Upper lobe of left lung (tissue), 4 donors: ENCODE results near the gene TCF7L2.

Experiments
- CTCF ChIP-seq, 6 experiments: fragments of 450-650 bp in 4 of 6; fragments of 200-600 bp in 2 of 6; sonication (generic) in 2 of 6; IDR thresholded peaks; one replicate each; pipeline ENCODE4 v1.5.1; 2016 to 2019; ENCODE audit warnings: antibody characterized with exemption in 6 of 6
- EP300 ChIP-seq, 4 donors: sonication (generic); formaldehyde crosslinking; IDR thresholded peaks; one replicate each; pipeline ENCODE4 v1.5.1; 2017; ENCODE audit warnings: antibody characterized with exemption in 4 of 4, control low read depth in 2 of 4
- POLR2A ChIP-seq, 4 donors: fragments of 450-650 bp; IDR thresholded peaks; one replicate each; pipeline ENCODE4 v1.5.1; 2016 to 2017; ENCODE audit warnings: antibody characterized with exemption in 4 of 4, mild to moderate bottlenecking in 2 of 4
- POLR2AphosphoS5 ChIP-seq, 2 donors: sonication (generic); formaldehyde crosslinking; IDR thresholded peaks; one replicate each; pipeline ENCODE4 v1.5.1; 2017; ENCODE audit warnings: antibody characterized with exemption in 2 of 2

- TF ChIP-seq POLR2AphosphoS5 (IDR thresholded peaks at IDR 0.05) = no peak
- TF ChIP-seq CTCF (IDR thresholded peaks at IDR 0.05) = no peak
- TF ChIP-seq POLR2A (IDR thresholded peaks at IDR 0.05) = no peak
- no peak for TF ChIP-seq EP300 (IDR thresholded peaks at IDR 0.05)
Observed at GRCh38 chr10:113021268-113022040, 71.4 kb downstream of the TCF7L2 start.
